HepG2 (cell line): Measurements from ENCODE around the gene KISS1. TPM values are rescaled to one million over a fixed set of nuclear protein-coding genes. Genes with fewer than 3 reads are reported as not detected.
A peak's percentile ranks its signal among the peaks of the same experiment; 100 is the strongest.

Experiments
- ATAC-seq: fragments of 200-7000 bp; cut with Tn5 transposase; 3 replicates; pipeline ENCODE4 v1.9.1; 2020; ENCODE audit warnings: mild to moderate bottlenecking, moderate library complexity
- BruUV-seq: library from RNA; stranded (reverse); fragments of 400-500 nt; replicated peaks from 2 replicates; lab custom pipeline; 2021; lab: Mats Ljungman, UMichigan
- CTCF ChIA-PET: fragments of 300-600 bp; formaldehyde crosslinking; extraction: SDS; loops from one replicate; lab custom pipeline; 2021; ENCODE audit warnings: low total read pairs, inconsistent platforms, low intra/inter-chr PET ratio; lab: Yijun Ruan, JAX
- POLR2A ChIA-PET: fragments of 350-600 bp; sonication (Branson Sonifier 250); formaldehyde crosslinking; loops from one replicate; lab custom pipeline; 2020; ENCODE audit warnings: antibody characterized with exemption, inconsistent platforms; lab: Yijun Ruan, JAX
- DNase-seq: peaks from one replicate; pipeline ENCODE4 v3.0.0-alpha.2; 2015; ENCODE audit warnings: low spot score
- FAIRE-seq: peaks from 3 replicates; lab custom pipeline; 2011; peaks lifted over from hg19 to GRCh38; lab: Jason Lieb, UNC
- H2AFZ ChIP-seq: one replicate; pipeline ENCODE4 v1.6.1; 2011; ENCODE audit warnings: low read length, inconsistent platforms
- H3K27ac ChIP-seq: fragments of 300-600 bp; 3 replicates; pipeline ENCODE4 v1.8.0; 2011; ENCODE audit warnings: mixed run types, mild to moderate bottlenecking, mixed read lengths, low read length, inconsistent platforms; ENCODE audit not compliant: insufficient read depth; ENCODE audit errors: extremely low read length
- H3K27me3 ChIP-seq, 2 experiments: fragments of 200-600 bp in 1 of 2; 2 replicates in 1 of 2; 3 replicates in 1 of 2; pipeline versions ENCODE4 v1.6.0 to v1.8.0; 2011; ENCODE audit warnings: low read length in 2 of 2, mild to moderate bottlenecking in 2 of 2, moderate library complexity in 2 of 2, inconsistent platforms in 1 of 2; ENCODE audit not compliant: insufficient read depth in 2 of 2, control insufficient read depth in 1 of 2
- H3K36me3 ChIP-seq, 2 experiments: fragments of 200-600 bp in 1 of 2; replicated peaks in 1 of 2; 2 replicates in 1 of 2; 3 replicates in 1 of 2; pipeline versions ENCODE4 v1.5.1 to v1.8.0; 2011; ENCODE audit warnings: low read length in 2 of 2, inconsistent platforms in 1 of 2; ENCODE audit not compliant: insufficient read depth in 2 of 2, control insufficient read depth in 1 of 2
- H3K4me1 ChIP-seq: 2 replicates; pipeline ENCODE4 v1.5.1; 2012; ENCODE audit warnings: low read length, inconsistent platforms; ENCODE audit not compliant: insufficient read depth
- H3K4me2 ChIP-seq: 2 replicates; pipeline ENCODE4 v1.6.0; 2011; ENCODE audit warnings: low read depth, low read length, inconsistent platforms
- H3K4me3 ChIP-seq, 3 experiments: fragments of 200-600 bp in 1 of 3; sonication (generic), shearing (Covaris generic) in 1 of 3; replicated peaks in 1 of 3; 2 replicates each; pipeline ENCODE4 v1.5.1; 2011 to 2016; ENCODE audit warnings: low read length in 3 of 3, inconsistent platforms in 2 of 3, low read depth in 2 of 3, mild to moderate bottlenecking in 2 of 3, control low read depth in 1 of 3, mixed read lengths in 1 of 3; ENCODE audit not compliant: insufficient read depth in 1 of 3
- H3K79me2 ChIP-seq: one replicate; pipeline ENCODE4 v1.6.1; 2011; ENCODE audit warnings: low read length, inconsistent platforms; ENCODE audit not compliant: insufficient read depth
- H3K9ac ChIP-seq: 2 replicates; pipeline ENCODE4 v1.6.0; 2011; ENCODE audit warnings: mild to moderate bottlenecking, low read depth, low read length, inconsistent platforms; ENCODE audit not compliant: insufficient read depth
- H3K9me3 ChIP-seq: 2 replicates; pipeline ENCODE4 v1.5.1; 2012; ENCODE audit warnings: mild to moderate bottlenecking, low read length
- H4K20me1 ChIP-seq: 2 replicates; pipeline ENCODE4 v1.6.0; 2011; ENCODE audit warnings: inconsistent platforms, mild to moderate bottlenecking, low read length, moderate library complexity; ENCODE audit not compliant: insufficient read depth
- MAFG ChIP-seq: sonication (generic); formaldehyde crosslinking; IDR thresholded peaks from 2 replicates; pipeline ENCODE4 v1.5.1; 2020; ENCODE audit warnings: mild to moderate bottlenecking, missing genetic modification reagents
- NFE2 ChIP-seq: sonication (generic); formaldehyde crosslinking; IDR thresholded peaks from 2 replicates; pipeline ENCODE4 v1.4.0; 2020; ENCODE audit warnings: missing genetic modification reagents
- PAWR ChIP-seq: sonication (generic); formaldehyde crosslinking; IDR thresholded peaks from 2 replicates; pipeline ENCODE4 v1.4.0; 2020; ENCODE audit warnings: missing genetic modification reagents, mild to moderate bottlenecking, borderline replicate concordance
- ZNF317 ChIP-seq: sonication (generic); formaldehyde crosslinking; IDR thresholded peaks from 2 replicates; pipeline ENCODE4 v1.5.0; 2020; ENCODE audit warnings: mild to moderate bottlenecking, missing genetic modification reagents
- WGBS: methylation state at CpG from one replicate; pipeline ENCODE4 v1.1.6; 2017; ENCODE audit warnings: low lambda C conversion rate; 5-methylcytosine and 5-hydroxymethylcytosine counted together
- in situ Hi-C: cut with HindIII; loops from 2 replicates; pipeline ENCODE4 v1.10.0; 2017; ENCODE audit warnings: low pct_unique_long_range_greater_than_20kb; ENCODE audit not compliant: extremely low pct_ligation_motif_present
- intact Hi-C: fragments of 100-400 bp; cut with micrococcal nuclease; formaldehyde crosslinking; loops from one replicate; pipeline ENCODE4 v1.10.0; 2022; ENCODE audit not compliant: unreplicated experiment
- polyA plus RNA-seq, 8 experiments: library from polyadenylated mRNA; depleted of rRNA in 3 of 8; stranded (reverse) in 7 of 8; unstranded in 1 of 8; fragments of >200 nt; fragmentation: Illumina TruSeq in 4 of 8; extraction: Trizol in 4 of 8; gene quantifications; 2 replicates each; pipeline versions ENCODE4 v1.2.1 to v1.2.3, GENCODE V29; 2011 to 2016; ENCODE audit warnings: low read depth in 4 of 8, missing spikeins in 1 of 8, mixed read lengths in 1 of 8; ENCODE audit not compliant: insufficient read depth in 1 of 8
- total RNA-seq, 5 experiments: library from RNA; depleted of rRNA; stranded (reverse); fragments of >200 nt; fragmentation: Illumina TruSeq; extraction: Trizol; gene quantifications; 2 replicates each; pipeline ENCODE4 v1.2.3, GENCODE V29; 2016; ENCODE audit warnings: low read depth in 1 of 5
- TF ChIP-seq, protein P1 (sequence below): sonication (generic); formaldehyde crosslinking; IDR thresholded peaks from 2 replicates; pipeline ENCODE4 v1.5.1; 2020; ENCODE audit warnings: mild to moderate bottlenecking, missing genetic modification reagents, borderline replicate concordance
- TF ChIP-seq, protein P2 (sequence below): sonication (generic); formaldehyde crosslinking; IDR thresholded peaks from 2 replicates; pipeline ENCODE4 v1.4.0; 2020; ENCODE audit warnings: missing genetic modification reagents, low read depth, mild to moderate bottlenecking, borderline replicate concordance
- TF ChIP-seq, protein P3 (sequence below): sonication (generic); formaldehyde crosslinking; IDR thresholded peaks from 2 replicates; pipeline ENCODE4 v1.5.1; 2020; ENCODE audit warnings: mild to moderate bottlenecking, missing genetic modification reagents, moderate library complexity

The KISS1 gene
- total and polyA plus RNA-seq, 2 of the 13 experiments (the other 11 are each of a cell fraction or from before 2014, with no cell fraction given): 0.24 to 0.80 TPM

DNA sequence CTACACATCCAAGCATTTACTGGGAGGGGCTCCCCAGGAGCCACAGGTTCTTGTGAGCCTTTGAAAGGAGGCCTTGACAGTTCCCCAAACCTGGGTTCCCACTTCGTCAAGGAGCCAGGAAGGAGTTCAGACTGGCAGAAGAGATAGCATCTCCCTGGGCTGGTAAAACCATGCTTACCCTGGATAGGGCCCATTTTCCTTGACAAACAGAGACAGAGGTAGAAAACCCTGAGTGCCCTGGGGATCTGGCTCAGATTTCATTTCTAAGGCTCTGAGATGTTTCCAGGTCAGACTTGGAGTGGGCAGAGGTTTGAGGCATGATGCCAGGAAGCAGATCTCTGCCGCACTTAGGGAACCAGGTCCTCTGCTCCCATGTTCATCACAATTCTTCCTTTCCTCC, 47.2 kb downstream of the KISS1 start:
- no peak for ATAC-seq
- Histone ChIP-seq H3K4me1 (peaks cover 72% of the 10 kb centered on the region), H3K4me2 (no peak overlapping the region), H3K9ac (no peak overlapping the region), H3K4me3 (no peak overlapping the region), H2AFZ (no peak overlapping the region), H3K79me2 (no peaks in the 10 kb centered on the region), H3K27me3 (no peaks in the 10 kb centered on the region; a peak in 1 of 5 replicates), H4K20me1 (no peaks in the 10 kb centered on the region), H3K36me3 (no peaks in the 10 kb centered on the region), H3K9me3 (no peaks in the 10 kb centered on the region), H3K27ac (no peak overlapping the region)
- in situ Hi-C loops: no loop called here
- intact Hi-C loops: loop anchor here (10.0 kb wide), 1 partner anchor 356 kb away; no protein-coding TSS in a partner anchor
- FAIRE-seq: no peak
- no peak for TF ChIP-seq NFE2 (CRISPR knock-in tag)
- POLR2A ChIA-PET: no interaction called here
- no peak for DNase-seq
- CTCF ChIA-PET: no interaction called here
- WGBS: 95% methylated on average over 2 of the region's 2 CpGs
- no TSS peak for BruUV-seq

DNA sequence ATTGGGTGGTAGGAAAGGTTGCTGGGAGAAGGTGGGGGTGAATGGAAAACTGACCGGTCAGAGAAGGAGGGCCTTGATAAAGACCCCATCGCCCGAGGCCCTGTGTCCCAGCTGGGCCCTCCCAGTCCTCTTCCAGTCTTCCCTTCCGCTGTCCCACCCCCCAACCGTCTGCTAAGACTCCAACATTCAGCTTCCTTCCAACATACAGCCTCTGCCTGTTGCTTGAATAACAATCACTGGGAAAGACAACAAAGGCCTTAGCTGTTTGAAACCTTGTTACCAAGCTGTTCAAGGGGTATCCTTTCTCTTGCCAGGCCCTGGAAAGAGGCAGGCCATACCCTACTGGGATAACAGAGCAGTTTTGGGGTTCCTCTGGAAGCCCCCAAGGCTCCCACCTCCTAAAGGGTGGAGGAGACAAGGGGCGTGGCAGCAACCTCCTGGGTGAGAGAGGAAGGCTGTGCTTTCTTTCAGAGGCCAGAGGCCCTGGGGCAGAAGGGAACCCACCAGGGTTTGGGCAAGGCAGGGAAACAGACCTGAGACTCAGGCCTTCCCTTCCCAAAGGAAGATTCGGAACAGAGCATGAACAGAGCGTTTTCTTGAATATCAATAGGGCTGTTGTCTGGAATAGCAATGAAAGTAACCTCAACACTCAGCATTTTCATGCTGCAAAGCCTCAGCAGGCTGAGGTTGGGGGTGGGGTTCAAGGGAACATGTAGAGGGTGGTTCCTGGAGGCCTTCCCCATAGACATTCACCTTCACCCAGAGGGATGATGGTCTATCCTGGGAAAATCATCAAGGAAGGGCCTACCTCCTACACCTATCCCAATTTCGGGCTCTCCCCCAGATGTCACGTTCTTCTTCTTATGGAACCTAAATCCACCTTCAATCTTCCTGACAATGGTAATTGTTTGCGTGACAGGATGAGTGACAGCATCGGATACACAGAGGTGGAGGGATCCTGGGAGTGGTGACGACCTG, 48.6 kb downstream of the KISS1 start:
- Histone ChIP-seq H3K36me3 (no peaks in the 10 kb centered on the region), H3K9ac (no peak overlapping the region), H3K4me3 (no peak overlapping the region; a peak in 1 of 6 replicates), H4K20me1 (no peaks in the 10 kb centered on the region), H3K4me1 (peaks cover 81% of the 10 kb centered on the region), H3K27me3 (no peaks in the 10 kb centered on the region; a peak in 1 of 5 replicates), H3K4me2 (peak overlapping the region; percentile 50), H3K9me3 (no peaks in the 10 kb centered on the region), H2AFZ (no peak overlapping the region), H3K79me2 (no peaks in the 10 kb centered on the region), H3K27ac (peak overlapping the region; percentile 65)
- no peak for ATAC-seq
- BruUV-seq: no TSS peak
- FAIRE-seq: no peak
- ChIA-PET POLR2A (no interaction called here), CTCF (no interaction called here)
- intact Hi-C loops (loop anchor here (10.0 kb wide), 1 partner anchor 357 kb away; no protein-coding TSS in a partner anchor), in situ Hi-C loops (no loop called here)
- DNase-seq: no peak
- WGBS: 79% methylated on average over 13 of the region's 13 CpGs
- TF ChIP-seq, protein P1, sequence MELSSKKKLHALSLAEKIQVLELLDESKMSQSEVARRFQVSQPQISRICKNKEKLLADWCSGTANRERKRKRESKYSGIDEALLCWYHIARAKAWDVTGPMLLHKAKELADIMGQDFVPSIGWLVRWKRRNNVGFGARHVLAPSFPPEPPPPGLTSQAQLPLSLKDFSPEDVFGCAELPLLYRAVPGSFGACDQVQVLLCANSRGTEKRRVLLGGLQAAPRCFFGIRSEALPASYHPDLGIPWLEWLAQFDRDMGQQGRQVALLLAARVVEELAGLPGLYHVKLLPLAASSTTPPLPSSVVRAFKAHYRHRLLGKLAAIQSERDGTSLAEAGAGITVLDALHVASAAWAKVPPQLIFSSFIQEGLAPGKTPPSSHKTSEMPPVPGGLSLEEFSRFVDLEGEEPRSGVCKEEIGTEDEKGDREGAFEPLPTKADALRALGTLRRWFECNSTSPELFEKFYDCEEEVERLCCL (CRISPR knock-in tag): no peak
- TF ChIP-seq ZNF317 (CRISPR knock-in tag) (no peak), MAFG (no peak), PAWR (no peak)
- TF ChIP-seq, protein P2, sequence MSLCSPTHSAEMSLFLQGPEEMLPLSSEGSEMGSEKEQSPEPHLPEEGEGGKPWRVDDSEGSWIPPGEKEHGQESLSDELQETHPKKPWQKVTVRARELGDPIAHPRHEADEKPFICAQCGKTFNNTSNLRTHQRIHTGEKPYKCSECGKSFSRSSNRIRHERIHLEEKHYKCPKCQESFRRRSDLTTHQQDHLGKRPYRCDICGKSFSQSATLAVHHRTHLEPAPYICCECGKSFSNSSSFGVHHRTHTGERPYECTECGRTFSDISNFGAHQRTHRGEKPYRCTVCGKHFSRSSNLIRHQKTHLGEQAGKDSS (CRISPR knock-in tag): no peak
- TF ChIP-seq, protein P3, sequence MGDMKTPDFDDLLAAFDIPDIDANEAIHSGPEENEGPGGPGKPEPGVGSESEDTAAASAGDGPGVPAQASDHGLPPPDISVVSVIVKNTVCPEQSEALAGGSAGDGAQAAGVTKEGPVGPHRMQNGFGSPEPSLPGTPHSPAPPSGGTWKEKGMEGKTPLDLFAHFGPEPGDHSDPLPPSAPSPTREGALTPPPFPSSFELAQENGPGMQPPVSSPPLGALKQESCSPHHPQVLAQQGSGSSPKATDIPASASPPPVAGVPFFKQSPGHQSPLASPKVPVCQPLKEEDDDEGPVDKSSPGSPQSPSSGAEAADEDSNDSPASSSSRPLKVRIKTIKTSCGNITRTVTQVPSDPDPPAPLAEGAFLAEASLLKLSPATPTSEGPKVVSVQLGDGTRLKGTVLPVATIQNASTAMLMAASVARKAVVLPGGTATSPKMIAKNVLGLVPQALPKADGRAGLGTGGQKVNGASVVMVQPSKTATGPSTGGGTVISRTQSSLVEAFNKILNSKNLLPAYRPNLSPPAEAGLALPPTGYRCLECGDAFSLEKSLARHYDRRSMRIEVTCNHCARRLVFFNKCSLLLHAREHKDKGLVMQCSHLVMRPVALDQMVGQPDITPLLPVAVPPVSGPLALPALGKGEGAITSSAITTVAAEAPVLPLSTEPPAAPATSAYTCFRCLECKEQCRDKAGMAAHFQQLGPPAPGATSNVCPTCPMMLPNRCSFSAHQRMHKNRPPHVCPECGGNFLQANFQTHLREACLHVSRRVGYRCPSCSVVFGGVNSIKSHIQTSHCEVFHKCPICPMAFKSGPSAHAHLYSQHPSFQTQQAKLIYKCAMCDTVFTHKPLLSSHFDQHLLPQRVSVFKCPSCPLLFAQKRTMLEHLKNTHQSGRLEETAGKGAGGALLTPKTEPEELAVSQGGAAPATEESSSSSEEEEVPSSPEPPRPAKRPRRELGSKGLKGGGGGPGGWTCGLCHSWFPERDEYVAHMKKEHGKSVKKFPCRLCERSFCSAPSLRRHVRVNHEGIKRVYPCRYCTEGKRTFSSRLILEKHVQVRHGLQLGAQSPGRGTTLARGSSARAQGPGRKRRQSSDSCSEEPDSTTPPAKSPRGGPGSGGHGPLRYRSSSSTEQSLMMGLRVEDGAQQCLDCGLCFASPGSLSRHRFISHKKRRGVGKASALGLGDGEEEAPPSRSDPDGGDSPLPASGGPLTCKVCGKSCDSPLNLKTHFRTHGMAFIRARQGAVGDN (CRISPR knock-in tag): 0 out of 2 replicates have a peak, but pooled peaks have one; percentile 0
